ENCODE measurements around the gene TRIM17.

TRIM17 gene

DNA sequence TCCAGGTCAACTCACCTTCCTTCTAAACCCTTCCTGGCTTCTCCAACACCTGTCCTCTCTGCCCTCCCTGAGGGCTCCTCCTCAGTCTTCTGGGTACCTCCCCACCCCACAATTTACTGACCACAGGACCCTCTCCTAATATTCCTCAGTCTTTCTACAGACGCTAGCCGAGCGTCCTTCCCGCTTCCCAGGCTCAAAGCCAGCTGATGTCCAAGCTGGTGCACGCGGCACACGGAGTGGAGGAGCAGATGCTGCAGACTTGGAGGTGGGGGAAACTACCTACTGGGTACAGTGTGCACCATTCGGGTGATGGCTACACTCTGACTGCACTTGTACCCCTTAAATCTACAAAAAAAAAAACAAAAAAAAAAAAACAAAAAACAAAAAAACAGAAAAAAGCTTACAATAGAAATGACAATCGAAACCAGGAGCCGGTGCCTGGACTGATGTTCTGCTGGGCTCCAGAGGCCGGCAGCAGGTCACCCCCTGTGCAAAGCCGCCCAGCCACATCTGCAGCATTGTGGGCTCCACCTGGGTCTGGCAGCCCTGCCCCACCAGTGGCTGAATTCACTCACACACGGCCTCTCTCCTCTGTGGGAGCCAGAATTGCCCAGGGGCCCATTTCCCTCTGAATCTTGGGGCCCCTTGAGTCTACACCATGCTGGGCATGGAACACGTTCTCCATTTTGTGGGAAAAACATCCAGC, 17.0 kb downstream of the TRIM17 start:
- no peak for DNase-seq

- no peak for DNase-seq
Observed at GRCh38 chr1:228398741-228399461, 17.8 kb downstream of the TRIM17 start.

GRCh38 chr1:228397966-228398365, 18.7 kb downstream of the TRIM17 start:
- DNase-seq: no peak

GRCh38 chr1:228396770-228397662, 19.6 kb downstream of the TRIM17 start:
- no peak for DNase-seq

GRCh38 chr1:228394571-228395394, 21.9 kb downstream of the TRIM17 start:
- no peak for DNase-seq

DNA sequence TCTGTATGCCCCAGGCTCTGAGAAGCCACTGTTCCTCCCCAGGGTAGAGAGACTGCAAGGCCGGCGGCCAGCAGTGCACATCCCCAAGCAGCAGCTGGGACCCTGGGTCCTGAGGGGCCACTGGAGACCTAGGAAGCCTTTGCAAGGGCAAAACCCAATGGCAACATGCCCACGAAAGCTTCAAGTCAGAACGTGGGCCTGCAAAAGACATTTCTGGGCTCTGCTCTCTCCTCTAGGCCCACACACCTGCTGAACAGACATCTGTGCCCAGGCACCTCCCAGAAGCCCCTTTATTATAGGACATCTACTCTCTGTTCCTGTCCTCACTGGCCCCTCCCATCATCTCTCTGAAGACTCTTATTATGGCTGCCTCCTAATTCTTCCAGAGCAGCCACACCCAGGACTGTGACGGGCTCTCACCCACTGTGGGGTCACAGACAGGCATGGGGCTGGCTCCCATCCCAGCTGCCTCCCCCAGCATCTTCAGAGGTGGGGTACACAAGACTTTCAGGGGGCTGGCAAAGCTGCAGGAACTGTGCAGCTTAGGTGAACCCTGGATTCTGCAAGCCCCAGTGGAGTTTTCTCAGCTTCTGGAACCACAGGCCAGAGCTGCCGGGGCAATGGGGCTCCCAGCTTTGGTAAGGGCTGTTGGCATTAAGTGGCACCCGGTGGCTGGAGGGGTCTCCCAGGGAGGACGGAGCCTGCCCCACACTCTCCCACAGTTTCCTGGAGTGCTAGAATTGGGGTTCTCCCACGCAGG, 22.7 kb downstream of the TRIM17 start:
- DNase-seq: no peak

DNA sequence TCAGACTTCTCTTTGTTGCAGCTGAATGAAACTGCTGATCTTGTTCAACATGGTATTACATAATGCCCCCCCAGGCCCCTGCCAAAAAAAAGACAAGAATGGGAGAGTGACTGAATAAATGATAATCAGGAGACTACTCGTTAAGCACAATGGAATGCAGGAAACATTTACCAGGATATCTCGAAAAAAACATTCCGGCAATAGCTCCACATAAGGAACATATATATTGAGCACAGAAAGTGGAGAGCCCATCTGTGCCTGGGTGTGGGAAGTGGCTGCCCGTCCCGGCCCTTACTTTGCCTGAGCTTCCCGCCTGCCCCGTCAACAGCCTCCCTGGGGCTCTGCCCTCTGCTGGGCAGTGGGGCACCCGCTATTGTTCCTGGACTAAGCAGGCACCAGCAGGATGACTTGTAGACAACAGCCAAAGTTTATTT, 23.4 kb downstream of the TRIM17 start:
- no peak for DNase-seq

- no peak for DNase-seq
Observed at GRCh38 chr1:228392111-228392936, 24.3 kb downstream of the TRIM17 start.

DNA sequence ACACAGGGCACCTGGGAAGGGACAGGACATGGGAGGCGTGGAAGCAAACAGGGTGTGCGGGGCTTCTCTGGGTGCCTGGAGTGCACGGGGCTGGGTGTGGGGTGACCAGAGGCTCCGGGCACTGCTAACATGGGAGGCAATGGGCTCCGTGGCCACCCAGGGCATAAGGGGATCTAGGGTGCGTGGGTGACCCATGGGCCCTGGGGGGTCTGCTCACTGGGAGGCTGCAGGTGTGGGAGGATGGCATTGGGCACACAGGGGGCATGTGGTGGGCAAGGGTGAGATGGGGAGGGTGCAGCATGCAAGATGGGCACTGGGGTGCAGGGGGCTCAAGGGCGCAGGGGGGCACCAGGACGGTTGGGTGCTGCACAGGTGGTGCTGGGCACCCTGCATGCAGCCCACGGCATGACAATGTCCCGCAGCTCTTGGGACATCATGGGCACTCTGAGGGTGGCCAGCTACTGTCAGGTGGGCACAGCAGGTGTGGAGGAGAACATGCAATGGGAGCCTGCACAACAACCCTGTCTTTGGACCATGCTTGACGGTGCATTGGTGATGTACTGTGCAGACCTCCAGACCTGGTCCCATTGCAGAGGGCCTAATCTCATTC, 25.1 kb downstream of the TRIM17 start:
- DNase-seq: no peak

- no peak for DNase-seq
Observed at GRCh38 chr1:228390649-228391048, 26.0 kb downstream of the TRIM17 start.

DNA sequence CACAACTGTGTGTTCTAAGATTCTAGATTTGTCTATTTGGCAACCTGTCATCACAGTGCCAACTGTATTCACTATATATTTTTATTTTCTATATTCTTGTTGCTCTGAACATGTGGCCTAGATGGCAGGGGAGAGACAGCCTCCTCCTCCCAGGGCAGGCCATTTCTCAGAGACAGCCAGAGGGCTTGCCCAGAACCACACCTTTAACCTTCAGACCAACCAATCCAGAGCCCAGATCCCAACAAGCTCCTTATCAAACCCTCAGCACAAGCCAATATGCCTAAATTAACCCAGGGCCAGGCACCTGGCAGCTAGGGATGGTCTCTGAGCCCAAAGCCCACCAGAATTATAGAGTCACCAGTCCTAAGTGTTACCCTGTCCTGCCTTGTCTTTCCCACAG, 29.3 kb downstream of the TRIM17 start:
- DNase-seq: no peak

DNA sequence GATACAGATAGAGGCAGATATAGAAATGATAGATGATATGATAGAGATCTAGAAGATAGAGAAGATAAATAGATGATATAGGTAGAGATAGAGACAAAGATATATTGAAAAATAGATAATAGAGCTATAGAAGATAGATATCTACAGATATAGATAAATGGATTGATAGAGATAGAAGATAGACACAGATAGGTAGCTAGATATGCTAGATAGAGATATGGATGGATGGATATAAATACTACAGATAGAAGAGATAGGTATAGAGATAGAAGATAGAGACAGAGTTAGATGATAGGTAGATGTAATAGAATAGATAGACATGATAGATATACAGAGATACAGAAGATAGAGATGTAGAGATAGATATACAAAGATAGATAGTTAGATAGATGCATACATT, 31.4 kb downstream of the TRIM17 start:
- DNase-seq: no peak

DNA sequence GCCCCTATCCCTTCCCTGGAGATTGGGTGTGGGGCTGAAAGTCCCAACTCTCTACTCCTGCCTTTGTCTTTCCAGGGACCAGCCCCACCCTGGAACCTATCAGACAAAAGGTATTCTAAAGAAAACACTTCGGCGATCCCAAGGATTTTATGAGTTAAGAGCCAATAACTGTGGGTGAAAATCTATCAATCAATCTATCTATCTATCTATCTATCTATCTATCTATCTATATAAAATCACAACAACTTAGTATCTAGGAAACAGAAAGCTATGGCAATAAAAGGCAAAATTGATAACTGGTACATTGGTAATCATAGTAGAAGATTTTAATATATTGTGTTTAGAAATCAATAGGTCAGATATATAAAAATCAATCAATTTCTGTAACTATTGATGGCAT, 32.9 kb downstream of the TRIM17 start:
- DNase-seq: no peak

DNA sequence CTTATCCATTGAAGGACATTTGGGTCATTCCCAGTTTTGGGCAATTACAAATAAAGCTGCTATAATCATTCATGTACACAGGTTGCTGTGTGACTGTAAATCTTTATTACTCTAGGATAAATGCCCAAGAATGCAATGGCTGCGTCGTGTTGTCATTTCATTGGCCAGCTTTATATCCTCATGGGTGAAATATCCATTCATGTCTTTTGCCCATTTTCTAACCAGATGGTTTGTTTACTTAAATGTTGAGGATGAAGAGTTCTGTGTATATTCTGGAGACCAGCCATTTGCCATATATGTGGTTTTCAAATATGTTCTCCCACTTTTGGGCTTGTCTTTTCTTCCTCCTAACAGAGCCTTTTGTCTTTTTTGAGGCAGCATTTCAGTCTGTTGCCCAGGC, 35.3 kb downstream of the TRIM17 start:
- no peak for DNase-seq

DNA sequence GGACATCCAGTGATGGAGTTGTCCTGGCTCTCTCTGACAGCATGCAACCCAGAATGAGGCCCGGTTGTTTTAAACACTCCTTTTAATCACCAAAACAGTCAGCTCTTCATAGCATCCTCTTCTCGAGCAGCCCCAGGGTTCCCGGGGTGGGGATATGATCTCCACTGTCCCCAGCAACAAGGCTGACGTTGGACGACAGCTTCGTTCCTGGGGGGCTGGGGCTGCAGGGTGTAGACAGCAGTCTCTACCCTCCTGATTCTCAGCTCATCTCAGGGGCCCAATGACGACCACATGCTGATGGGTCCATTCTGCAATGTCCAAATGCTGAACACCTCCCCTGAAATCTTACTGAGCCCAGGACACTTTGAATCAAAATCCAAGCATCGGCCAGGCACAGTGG, 37.0 kb downstream of the TRIM17 start:
- DNase-seq: no peak

DNA sequence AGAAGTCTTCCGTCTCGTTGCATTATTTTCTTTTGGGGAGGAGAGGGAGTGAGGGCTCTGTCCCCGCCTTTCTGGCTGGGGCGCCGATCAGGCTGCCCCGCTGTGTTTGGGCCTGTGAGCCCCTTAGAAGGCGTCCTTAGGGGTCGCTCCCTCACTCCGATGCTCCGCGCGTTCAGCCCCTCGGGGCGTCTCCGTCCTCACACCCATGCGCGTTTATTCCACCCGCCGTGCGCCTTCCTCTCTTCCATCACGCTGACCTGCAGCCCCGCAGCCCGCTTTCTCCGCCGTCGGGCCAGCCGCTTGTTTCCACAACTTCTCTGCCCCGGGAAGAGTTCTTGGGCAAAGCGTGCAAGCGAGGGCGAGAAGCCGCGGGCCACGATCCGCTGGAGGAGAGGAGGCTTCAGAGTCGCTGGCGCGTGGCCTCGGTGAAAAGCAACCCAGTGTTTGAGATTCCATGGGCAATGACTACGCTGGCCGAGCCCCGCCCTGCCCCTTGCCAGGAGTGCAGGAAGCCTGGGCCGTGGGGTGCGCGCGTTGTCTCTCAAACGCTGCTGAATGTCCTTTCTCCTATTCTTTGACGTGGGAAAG, 37.7 kb downstream of the TRIM17 start:
- no peak for DNase-seq

GRCh38 chr1:228378090-228378872, 38.4 kb downstream of the TRIM17 start:
- peak; percentile 43 for DNase-seq

DNA sequence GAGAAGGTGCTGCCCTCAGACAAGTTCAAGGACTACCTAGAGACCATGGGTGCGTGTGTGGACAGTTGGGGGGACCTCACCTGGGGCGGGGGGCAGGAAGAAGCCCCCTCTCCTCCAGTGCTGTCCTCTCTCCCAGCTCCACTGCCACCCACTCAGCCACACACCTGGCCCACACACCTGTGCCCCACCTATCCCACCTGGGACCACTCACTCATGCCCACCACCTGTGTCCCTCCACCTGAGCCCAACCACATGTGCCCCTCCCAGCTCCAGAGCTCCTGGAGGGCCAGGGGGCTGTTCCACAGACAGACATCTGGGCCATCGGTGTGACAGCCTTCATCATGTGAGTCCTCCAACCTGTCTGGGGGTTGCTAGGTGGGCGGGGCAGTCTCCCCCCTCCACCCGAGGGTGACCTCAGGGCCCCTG, 39.0 kb downstream of the TRIM17 start:
- no peak for DNase-seq
